HFFc6 (cell line): ENCODE data around the gene ARHGAP10. TPM values are rescaled to one million over a fixed set of nuclear protein-coding genes. Genes with fewer than 3 reads are reported as not detected.

Source experiments
- DNase-seq: peaks from one replicate; pipeline ENCODE4 v3.0.0-alpha.2; 2018
- H3K27ac Mint-ChIP-seq: 2 replicates; pipeline ENCODE4 v1.8.0; 2020; ENCODE audit warnings: mild to moderate bottlenecking, mixed read lengths
- H3K27me3 Mint-ChIP-seq: 2 replicates; pipeline ENCODE4 v1.8.0; 2021; ENCODE audit warnings: mild to moderate bottlenecking, moderate library complexity, mixed read lengths; ENCODE audit not compliant: insufficient read depth
- H3K36me3 Mint-ChIP-seq: 2 replicates; pipeline ENCODE4 v1.8.0; 2021; ENCODE audit warnings: low read depth, mixed read lengths
- H3K4me1 Mint-ChIP-seq: 2 replicates; pipeline ENCODE4 v1.8.0; 2020; ENCODE audit warnings: low read depth, mixed read lengths
- H3K4me3 Mint-ChIP-seq: 2 replicates; pipeline ENCODE4 v1.8.0; 2020; ENCODE audit warnings: mild to moderate bottlenecking, moderate library complexity, mixed read lengths
- H3K9me3 Mint-ChIP-seq: 2 replicates; pipeline ENCODE4 v1.8.0; 2020; ENCODE audit warnings: mild to moderate bottlenecking, mixed read lengths
- total RNA-seq, 6 experiments: library from RNA; stranded (reverse); fragmentation: NEBNext Ultra II Directional; extraction: Animal tissue kit (Norgen Biotek cat#: 25700); gene quantifications; 2 replicates in 1 of 6; 3 replicates in 5 of 6; pipeline ENCODE4 v1.2.3, GENCODE V29; 2021
- TF ChIP-seq, protein P1 (sequence below): fragments of 200-600 bp; sonication (generic); IDR thresholded peaks from 2 replicates; pipeline ENCODE4 v1.5.0; 2021; ENCODE audit warnings: antibody characterized with exemption, mild to moderate bottlenecking

ARHGAP10 gene
- total RNA-seq, 6 experiments from 2014 or later = 31.1 to 37.1 (median 32.3) TPM

DNA sequence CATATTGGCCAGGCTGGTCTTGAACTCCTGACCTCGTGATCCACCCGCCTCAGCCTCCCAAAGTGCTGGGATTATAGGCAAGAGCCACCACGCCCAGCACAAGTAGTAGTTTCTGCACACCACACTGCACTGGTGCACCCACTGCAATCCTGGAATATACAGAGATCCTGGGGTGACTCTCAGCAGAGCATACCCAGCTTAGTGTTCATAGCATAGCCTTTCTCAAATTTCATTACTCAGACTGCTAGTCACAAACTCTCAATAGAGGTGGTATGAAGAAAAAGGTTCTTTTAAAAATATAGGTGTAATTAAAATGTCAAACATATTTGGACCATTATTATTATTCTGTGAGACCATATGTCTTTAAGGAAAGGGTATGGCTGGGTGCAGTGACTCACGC, 6.2 kb upstream of the ARHGAP10 start:
- H3K4me3 Mint-ChIP-seq = no peak overlapping the region
- peaks cover 2% of the 10 kb centered on the region; the same call in 1 of the 2 replicates for H3K27me3 Mint-ChIP-seq
- TF ChIP-seq, protein P1, sequence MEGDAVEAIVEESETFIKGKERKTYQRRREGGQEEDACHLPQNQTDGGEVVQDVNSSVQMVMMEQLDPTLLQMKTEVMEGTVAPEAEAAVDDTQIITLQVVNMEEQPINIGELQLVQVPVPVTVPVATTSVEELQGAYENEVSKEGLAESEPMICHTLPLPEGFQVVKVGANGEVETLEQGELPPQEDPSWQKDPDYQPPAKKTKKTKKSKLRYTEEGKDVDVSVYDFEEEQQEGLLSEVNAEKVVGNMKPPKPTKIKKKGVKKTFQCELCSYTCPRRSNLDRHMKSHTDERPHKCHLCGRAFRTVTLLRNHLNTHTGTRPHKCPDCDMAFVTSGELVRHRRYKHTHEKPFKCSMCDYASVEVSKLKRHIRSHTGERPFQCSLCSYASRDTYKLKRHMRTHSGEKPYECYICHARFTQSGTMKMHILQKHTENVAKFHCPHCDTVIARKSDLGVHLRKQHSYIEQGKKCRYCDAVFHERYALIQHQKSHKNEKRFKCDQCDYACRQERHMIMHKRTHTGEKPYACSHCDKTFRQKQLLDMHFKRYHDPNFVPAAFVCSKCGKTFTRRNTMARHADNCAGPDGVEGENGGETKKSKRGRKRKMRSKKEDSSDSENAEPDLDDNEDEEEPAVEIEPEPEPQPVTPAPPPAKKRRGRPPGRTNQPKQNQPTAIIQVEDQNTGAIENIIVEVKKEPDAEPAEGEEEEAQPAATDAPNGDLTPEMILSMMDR = no peak

DNA sequence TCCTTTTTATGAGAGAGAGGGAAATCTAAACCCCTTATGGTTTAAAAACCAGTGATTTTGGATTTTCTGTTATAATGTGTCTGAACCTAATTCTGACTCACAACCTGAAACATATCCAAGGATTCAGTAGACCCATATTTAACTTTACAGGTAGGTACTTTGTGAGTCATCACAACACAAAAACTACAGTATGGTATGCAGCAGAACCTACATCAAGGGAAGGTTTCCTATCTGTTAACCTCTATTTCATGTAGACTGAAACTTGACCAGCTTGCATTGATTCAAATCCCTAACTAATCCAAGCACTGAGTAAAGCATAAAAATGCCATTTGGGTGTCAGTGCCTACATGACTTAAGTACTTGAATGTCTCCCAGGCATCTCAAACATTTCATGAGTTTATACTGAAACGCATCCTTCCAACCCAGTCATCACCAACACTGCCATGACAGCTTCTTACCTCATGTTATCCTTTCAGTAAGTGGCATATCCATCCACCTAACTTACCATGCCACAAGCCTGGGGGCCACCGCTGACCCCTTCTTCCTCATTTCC, 4.3 kb upstream of the ARHGAP10 start:
- no peaks in the 10 kb centered on the region for H3K36me3 Mint-ChIP-seq
- H3K27me3 Mint-ChIP-seq = peaks cover 2% of the 10 kb centered on the region; the same call in 1 of the 2 replicates
- no peak overlapping the region for H3K27ac Mint-ChIP-seq
- no peak overlapping the region for H3K4me3 Mint-ChIP-seq
- TF ChIP-seq, protein P1 = no peak
- DNase-seq = peak; percentile 30
- peaks cover 42% of the 10 kb centered on the region for H3K4me1 Mint-ChIP-seq
- H3K9me3 Mint-ChIP-seq = no peaks in the 10 kb centered on the region

More for the DNA sequence above, 6.2 kb upstream of the ARHGAP10 start:
- Mint-ChIP-seq H3K4me1 (peaks cover 37% of the 10 kb centered on the region), H3K27ac (no peak overlapping the region), H3K9me3 (no peaks in the 10 kb centered on the region), H3K36me3 (no peaks in the 10 kb centered on the region)
- DNase-seq = peak; percentile 62

DNA sequence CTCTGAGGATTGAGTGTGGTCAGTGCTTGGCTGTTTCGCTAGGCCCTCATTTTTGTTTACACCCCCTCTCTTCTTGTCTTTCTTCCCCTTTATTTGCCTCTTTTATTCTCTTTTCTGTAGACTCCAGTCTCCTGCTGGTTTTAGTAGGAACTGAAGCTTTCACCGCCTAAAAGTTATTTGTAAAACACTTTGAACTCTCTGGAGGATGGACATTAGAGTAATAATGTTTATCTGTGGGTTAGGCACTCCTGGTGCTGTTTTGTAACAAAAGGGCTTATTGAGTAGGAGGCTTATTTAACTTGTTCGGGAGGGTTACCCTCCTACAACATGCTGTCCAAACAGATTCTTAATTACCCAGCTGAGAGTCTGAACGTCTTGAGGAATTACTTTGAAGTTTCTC, 1.6 kb upstream of the ARHGAP10 start:
- no peak for DNase-seq
- no peaks in the 10 kb centered on the region for H3K36me3 Mint-ChIP-seq
- peaks cover 2% of the 10 kb centered on the region; the same call in 1 of the 2 replicates for H3K27me3 Mint-ChIP-seq
- no peaks in the 10 kb centered on the region for H3K9me3 Mint-ChIP-seq
- TF ChIP-seq, protein P1 = peak; percentile 43
- no peak overlapping the region for H3K4me3 Mint-ChIP-seq
- H3K4me1 Mint-ChIP-seq = peaks cover 54% of the 10 kb centered on the region
- H3K27ac Mint-ChIP-seq = no peak overlapping the region

DNA sequence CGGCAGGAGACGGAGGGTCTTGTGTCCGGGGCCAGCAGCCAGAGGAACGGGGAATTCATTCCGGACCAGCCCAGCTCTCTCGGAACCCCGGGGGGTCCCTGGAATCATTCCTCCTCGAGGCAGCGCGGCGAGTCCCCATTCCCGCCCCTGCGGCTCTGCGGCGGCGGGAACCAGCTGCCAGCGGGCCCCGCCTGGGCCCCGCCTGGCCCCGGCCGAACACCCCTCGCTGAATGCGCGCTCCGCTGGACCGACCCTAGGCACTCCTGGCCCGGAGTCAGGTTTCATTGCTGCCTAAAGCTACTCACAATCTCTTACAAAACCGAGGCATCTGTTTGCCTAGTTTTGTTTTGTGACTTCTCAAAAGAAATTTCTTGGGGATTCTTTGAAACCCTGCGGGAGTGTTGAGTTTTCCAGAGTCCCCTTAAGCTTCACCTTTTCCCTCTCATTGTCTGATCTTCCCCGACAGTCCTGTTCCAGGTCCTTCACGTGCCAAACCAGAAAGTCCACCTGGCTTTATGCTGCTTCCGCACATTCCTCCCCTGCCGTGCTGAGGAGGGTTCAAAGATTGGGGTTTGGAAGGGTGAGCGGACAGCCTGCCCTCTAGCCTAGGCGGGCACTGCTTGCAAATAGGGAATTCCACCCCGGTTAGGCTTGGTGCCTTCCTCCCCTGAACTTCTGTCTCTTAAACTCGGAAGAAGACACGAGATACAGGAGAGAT, 789 bp downstream of the ARHGAP10 start:
- TF ChIP-seq, protein P1 = no peak
- H3K27me3 Mint-ChIP-seq = peaks cover 2% of the 10 kb centered on the region; the same call in 1 of the 2 replicates
- peaks cover 5% of the 10 kb centered on the region for H3K36me3 Mint-ChIP-seq
- peak overlapping the region; percentile 73 for H3K27ac Mint-ChIP-seq
- peak overlapping the region; percentile 93 for H3K4me3 Mint-ChIP-seq
- peaks cover 62% of the 10 kb centered on the region for H3K4me1 Mint-ChIP-seq
- H3K9me3 Mint-ChIP-seq = no peaks in the 10 kb centered on the region
- no peak for DNase-seq

DNA sequence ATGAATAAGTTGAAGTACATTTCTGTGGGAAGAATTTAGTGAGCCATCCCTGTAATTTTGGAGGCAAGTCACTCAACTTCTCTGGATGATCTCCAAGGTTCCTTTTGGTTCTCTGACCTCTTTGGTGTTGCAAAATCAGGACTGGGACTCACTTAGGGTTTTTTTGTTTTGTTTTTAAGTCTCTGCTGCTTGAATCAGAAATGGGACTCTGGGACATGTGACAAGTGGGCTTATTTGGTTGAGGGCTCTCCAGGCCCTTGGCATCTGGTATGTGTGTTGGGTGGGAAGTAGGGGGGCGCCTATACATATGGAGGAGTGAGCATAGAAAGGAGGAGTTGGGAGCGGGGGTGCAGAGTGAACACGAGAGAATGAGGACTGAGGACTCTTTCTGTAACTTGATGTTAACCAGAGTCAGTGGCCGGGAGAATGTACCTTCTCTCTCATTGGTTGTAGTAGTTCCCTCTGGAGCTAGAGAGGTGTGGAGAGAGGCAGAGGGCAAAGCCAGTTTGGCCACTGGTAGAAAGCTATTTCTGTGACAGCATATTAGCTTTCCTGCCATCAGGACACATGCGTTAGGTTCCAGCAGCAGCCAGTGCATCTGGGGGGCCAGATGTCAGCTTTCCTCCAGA, 1.9 kb downstream of the ARHGAP10 start:
- Mint-ChIP-seq H3K27ac (peak overlapping the region; percentile 73), H3K4me3 (peak overlapping the region; percentile 93), H3K9me3 (no peaks in the 10 kb centered on the region), H3K36me3 (peaks cover 5% of the 10 kb centered on the region), H3K27me3 (peaks cover 1% of the 10 kb centered on the region; the same call in 1 of the 2 replicates), H3K4me1 (peaks cover 60% of the 10 kb centered on the region)
- DNase-seq = no peak
- TF ChIP-seq, protein P1 = peak; percentile 48; the same call in 1 of the 2 replicates
